DOHH2 (cell line): ENCODE data around the gene GBGT1.
A peak's percentile ranks its signal among the peaks of the same experiment; 100 is the strongest.

ENCODE experiments used
- H3F3A ChIP-seq: fragments of 200-600 bp; sonication (generic), shearing (Covaris generic); 2 replicates; pipeline ENCODE4 v1.6.0; 2016; ENCODE audit warnings: antibody characterized with exemption, mild to moderate bottlenecking; ENCODE audit not compliant: control insufficient read depth, insufficient read depth
- H3K27ac ChIP-seq: fragments of 200-600 bp; sonication (generic); 2 replicates; pipeline ENCODE4 v1.5.1; 2014; ENCODE audit warnings: low read depth, mild to moderate bottlenecking, low read length, moderate library complexity
- H3K27me3 ChIP-seq: fragments of 200-600 bp; sonication (generic); 2 replicates; pipeline ENCODE4 v1.6.1; 2014; ENCODE audit warnings: mild to moderate bottlenecking, low read length, mixed read lengths; ENCODE audit not compliant: control insufficient read depth
- H3K36me3 ChIP-seq: fragments of 200-600 bp; sonication (generic); 2 replicates; pipeline ENCODE4 v1.6.1; 2014; ENCODE audit warnings: mild to moderate bottlenecking, low read length, moderate library complexity, mixed read lengths; ENCODE audit not compliant: control insufficient read depth
- H3K4me1 ChIP-seq: fragments of 200-600 bp; sonication (generic); 2 replicates; pipeline ENCODE4 v1.6.1; 2014; ENCODE audit warnings: mild to moderate bottlenecking, low read length, mixed read lengths; ENCODE audit not compliant: control insufficient read depth
- H3K4me2 ChIP-seq: fragments of 200-600 bp; sonication (generic); 2 replicates; pipeline ENCODE4 v1.6.0; 2014; ENCODE audit warnings: mild to moderate bottlenecking, low read length, moderate library complexity
- H3K4me3 ChIP-seq: fragments of 200-600 bp; sonication (generic); 2 replicates; pipeline ENCODE4 v1.5.1; 2014; ENCODE audit warnings: mild to moderate bottlenecking, low read length, mixed read lengths
- H3K79me2 ChIP-seq: fragments of 200-600 bp; sonication (generic); 2 replicates; pipeline ENCODE4 v1.6.1; 2014; ENCODE audit warnings: mild to moderate bottlenecking, low read length, mixed read lengths; ENCODE audit not compliant: control insufficient read depth
- H3K9me2 ChIP-seq: fragments of 200-600 bp; sonication (generic); replicated peaks from 2 replicates; pipeline ENCODE4 v1.6.1; 2014; ENCODE audit warnings: mild to moderate bottlenecking, low read length, mixed read lengths; ENCODE audit not compliant: control insufficient read depth
- H3K9me3 ChIP-seq: fragments of 200-600 bp; sonication (generic); 2 replicates; pipeline ENCODE4 v1.6.1; 2014; ENCODE audit warnings: antibody characterized with exemption, low read length, mixed read lengths; ENCODE audit not compliant: control insufficient read depth, insufficient read depth
- H4K20me1 ChIP-seq: fragments of 200-600 bp; sonication (generic); 2 replicates; pipeline ENCODE4 v1.6.0; 2014; ENCODE audit warnings: low read depth, mild to moderate bottlenecking, antibody characterized with exemption, low read length, moderate library complexity; ENCODE audit not compliant: control insufficient read depth, insufficient read depth
- CTCF ChIP-seq: fragments of 200-600 bp; sonication (generic); IDR thresholded peaks from one replicate; pipeline ENCODE4 v1.5.1; 2014; ENCODE audit warnings: antibody characterized with exemption, mild to moderate bottlenecking, low read depth, low read length; ENCODE audit not compliant: poor library complexity, severe bottlenecking
- EZH2phosphoT487 ChIP-seq: fragments of 200-600 bp; sonication (generic); IDR thresholded peaks from 2 replicates; pipeline ENCODE4 v1.6.1; 2017; ENCODE audit warnings: borderline replicate concordance, mild to moderate bottlenecking, antibody characterized with exemption, low read length, moderate library complexity, mixed read lengths

The GBGT1 gene

GRCh38 chr9:133144142-133144903, 19.4 kb downstream of the GBGT1 start:
- TF ChIP-seq EZH2phosphoT487 (no peak), CTCF (peak; percentile 99)
- peak overlapping the region; percentile 67 for H3K4me2 ChIP-seq
- peaks cover 49% of the 10 kb centered on the region for H3K4me1 ChIP-seq
- H3K36me3 ChIP-seq = peaks cover 32% of the 10 kb centered on the region
- peaks cover 37% of the 10 kb centered on the region for H4K20me1 ChIP-seq
- H3K27ac ChIP-seq = no peak overlapping the region
- no peaks in the 10 kb centered on the region for H3K9me3 ChIP-seq
- no peaks in the 10 kb centered on the region for H3K27me3 ChIP-seq
- H3F3A ChIP-seq = 0 out of 2 replicates have a peak, but pooled peaks cover 2% of the 10 kb centered on the region
- H3K9me2 ChIP-seq = no peaks in the 10 kb centered on the region
- peak overlapping the region; percentile 57 for H3K4me3 ChIP-seq
- H3K79me2 ChIP-seq = peaks cover 92% of the 10 kb centered on the region

DNA sequence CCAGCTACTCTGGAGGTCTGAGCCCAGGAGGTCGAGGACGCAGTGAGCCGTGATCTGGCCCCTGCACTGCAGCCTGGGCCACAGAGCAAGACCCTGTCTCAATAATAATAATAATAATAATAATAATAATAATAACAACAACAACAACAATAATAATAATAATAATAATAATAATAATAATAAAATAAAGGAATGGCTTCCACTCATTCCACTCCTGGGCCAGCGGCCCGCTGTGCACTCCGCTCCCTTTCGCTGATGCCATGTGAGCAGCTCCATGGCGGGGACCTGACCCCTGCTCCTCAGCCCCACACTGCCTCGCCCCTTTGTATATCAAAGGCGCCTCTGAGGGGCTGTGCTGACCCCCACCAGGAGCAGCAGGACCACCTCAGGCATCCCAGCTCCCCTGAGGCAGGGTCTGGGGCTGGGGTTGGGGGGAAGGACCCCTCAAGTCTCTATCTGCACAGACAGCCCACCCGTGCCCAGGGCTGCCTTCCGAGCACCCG, 20.0 kb downstream of the GBGT1 start:
- H3K79me2 ChIP-seq = peaks cover 97% of the 10 kb centered on the region
- H4K20me1 ChIP-seq = peaks cover 37% of the 10 kb centered on the region
- no peaks in the 10 kb centered on the region for H3K9me3 ChIP-seq
- peak overlapping the region; percentile 57 for H3K4me3 ChIP-seq
- peaks cover 48% of the 10 kb centered on the region for H3K4me1 ChIP-seq
- TF ChIP-seq EZH2phosphoT487 = no peak
- no peak for TF ChIP-seq CTCF
- H3K27ac ChIP-seq = no peak overlapping the region
- H3K36me3 ChIP-seq = peaks cover 31% of the 10 kb centered on the region
- H3K27me3 ChIP-seq = no peaks in the 10 kb centered on the region
- peak overlapping the region; percentile 67 for H3K4me2 ChIP-seq
- 0 out of 2 replicates have a peak, but pooled peaks cover 2% of the 10 kb centered on the region for H3F3A ChIP-seq
- H3K9me2 ChIP-seq = no peaks in the 10 kb centered on the region

DNA sequence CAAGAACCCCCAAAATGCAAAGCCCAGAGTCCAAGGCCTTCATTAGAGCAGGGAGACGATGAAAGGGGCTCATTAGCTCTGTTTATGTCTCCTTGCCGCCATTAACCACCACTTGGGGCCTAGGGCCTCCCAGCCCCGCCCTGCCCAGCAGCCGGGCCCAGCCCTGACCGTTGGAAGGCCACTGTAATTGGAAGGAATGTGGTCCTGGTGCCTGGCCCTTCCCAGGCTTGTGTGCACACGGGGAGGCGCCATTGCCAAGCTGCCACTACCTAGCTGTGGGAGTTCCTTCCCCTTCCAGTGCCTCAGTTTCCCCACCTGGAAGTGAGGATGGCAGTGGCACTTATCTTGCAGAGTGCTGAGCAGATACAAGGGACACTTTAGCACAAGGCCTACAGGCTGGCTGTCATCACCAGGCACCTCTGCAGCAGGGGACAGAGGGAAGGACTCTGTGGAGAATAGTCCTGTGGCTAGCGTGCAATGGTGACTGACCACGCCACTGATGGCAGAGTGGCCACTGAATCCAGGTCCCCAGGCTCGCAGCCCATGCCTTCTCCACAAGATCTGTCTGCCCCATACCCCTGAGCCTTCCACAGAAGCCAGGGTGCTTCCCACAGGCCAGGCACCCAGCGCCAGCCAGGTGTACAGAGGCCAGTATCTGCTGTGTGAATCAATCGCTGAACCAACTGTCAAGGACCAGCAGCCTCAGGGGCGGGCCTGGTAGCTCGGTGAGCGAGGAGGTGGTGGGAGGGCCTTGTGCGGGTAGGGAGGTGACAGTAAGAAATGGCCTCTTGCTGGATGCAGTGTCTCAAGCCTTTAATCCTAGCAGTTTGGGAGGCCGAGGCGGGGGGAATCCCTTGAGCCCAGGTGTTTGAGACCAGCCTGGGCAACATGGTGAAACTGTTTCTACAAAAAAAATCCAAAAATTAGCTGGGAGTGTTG, 20.8 kb downstream of the GBGT1 start:
- H3K27me3 ChIP-seq = no peaks in the 10 kb centered on the region
- H3K27ac ChIP-seq = no peak overlapping the region
- H4K20me1 ChIP-seq = peaks cover 35% of the 10 kb centered on the region
- H3K4me3 ChIP-seq = no peak overlapping the region
- H3K4me2 ChIP-seq = no peak overlapping the region
- peaks cover 95% of the 10 kb centered on the region for H3K79me2 ChIP-seq
- no peaks in the 10 kb centered on the region for H3K9me3 ChIP-seq
- no peaks in the 10 kb centered on the region for H3K9me2 ChIP-seq
- H3K36me3 ChIP-seq = peaks cover 24% of the 10 kb centered on the region
- H3F3A ChIP-seq = 0 out of 2 replicates have a peak, but pooled peaks cover 2% of the 10 kb centered on the region
- TF ChIP-seq EZH2phosphoT487 = no peak
- TF ChIP-seq CTCF = no peak
- peaks cover 45% of the 10 kb centered on the region for H3K4me1 ChIP-seq
